Gastrocnemius medialis (tissue), 4 donors: Measurements from ENCODE around the gene CHTF18. TPM values are rescaled to one million over a fixed set of nuclear protein-coding genes. Genes with fewer than 3 reads are reported as not detected.

ENCODE experiments used
- ATAC-seq, 2 donors: fragments of 150-250 bp; one replicate each; pipeline ENCODE4 v1.9.1; 2016
- DNase-seq, 2 donors: peaks; one replicate each; pipeline ENCODE4 v3.0.0-alpha.2; 2019
- H3K27ac ChIP-seq, 4 donors: fragments of 200-600 bp; sonication (generic); 1 replicate in 1 of 4; 2 replicates in 3 of 4; pipeline ENCODE4 v1.5.1; 2016 to 2018; ENCODE audit warnings: mild to moderate bottlenecking in 2 of 4, moderate library complexity in 1 of 4
- H3K27me3 ChIP-seq, 3 donors: fragments of 200-600 bp; sonication (generic) in 2 of 3; 1 replicate in 1 of 3; 2 replicates in 2 of 3; pipeline versions ENCODE4 v1.5.1 to v1.6.0; 2016 to 2019; ENCODE audit warnings: mild to moderate bottlenecking in 1 of 3, moderate library complexity in 1 of 3
- H3K36me3 ChIP-seq, 2 donors: fragments of 200-600 bp; sonication (generic) in 1 of 2; one replicate each; pipeline ENCODE4 v1.5.1; 2017 to 2018
- H3K4me1 ChIP-seq, 2 donors: fragments of 200-600 bp; sonication (generic) in 1 of 2; one replicate each; pipeline ENCODE4 v1.5.1; 2016 to 2017; ENCODE audit warnings: mild to moderate bottlenecking in 2 of 2
- H3K4me3 ChIP-seq, 4 donors: fragments of 200-600 bp; sonication (generic) in 3 of 4; 1 replicate in 1 of 4; 2 replicates in 3 of 4; pipeline ENCODE4 v1.5.1; 2016 to 2019; ENCODE audit warnings: mild to moderate bottlenecking in 2 of 4
- H3K9me3 ChIP-seq, 3 donors: fragments of 200-600 bp; sonication (generic) in 2 of 3; 1 replicate in 1 of 3; 2 replicates in 2 of 3; pipeline ENCODE4 v1.5.1; 2016 to 2019
- CTCF ChIP-seq, 5 experiments: fragments of 450-650 bp in 3 of 5; fragments of 200-600 bp in 2 of 5; sonication (generic) in 2 of 5; IDR thresholded peaks in 4 of 5; conservative IDR thresholded peaks in 1 of 5; 1 replicate in 4 of 5; 2 replicates in 1 of 5; pipeline ENCODE4 v1.5.1; 2016 to 2019; ENCODE audit warnings: antibody characterized with exemption in 5 of 5, mild to moderate bottlenecking in 3 of 5, moderate library complexity in 3 of 5
- POLR2A ChIP-seq, 2 donors: fragments of 450-650 bp; IDR thresholded peaks; one replicate each; pipeline ENCODE4 v1.6.1; 2017; ENCODE audit warnings: antibody characterized with exemption in 2 of 2, mild to moderate bottlenecking in 2 of 2, moderate library complexity in 2 of 2
- in situ Hi-C, 4 donors: fragments of 200-750 bp; cut with MboI; loops; one replicate each; pipeline versions ENCODE4 v1.15.0 to v1.8.0; 2017; ENCODE audit warnings: low sequenced_read_pairs in 4 of 4
- intact Hi-C: fragments of 100-400 bp; cut with DNase I; formaldehyde crosslinking; loops from one replicate; pipeline ENCODE4 v1.15.1; 2023; ENCODE audit warnings: low total_unique reads
- total RNA-seq, 4 donors: library from RNA; depleted of rRNA; stranded (reverse); fragments of >200 nt; gene quantifications; one replicate each; pipeline versions ENCODE4 v1.1.0 to v1.2.3, GENCODE V29; 2016

CHTF18 gene
- total RNA-seq, 4 donors from 2014 or later, result 0.44 to 5.8 (median 3.1) TPM

DNA sequence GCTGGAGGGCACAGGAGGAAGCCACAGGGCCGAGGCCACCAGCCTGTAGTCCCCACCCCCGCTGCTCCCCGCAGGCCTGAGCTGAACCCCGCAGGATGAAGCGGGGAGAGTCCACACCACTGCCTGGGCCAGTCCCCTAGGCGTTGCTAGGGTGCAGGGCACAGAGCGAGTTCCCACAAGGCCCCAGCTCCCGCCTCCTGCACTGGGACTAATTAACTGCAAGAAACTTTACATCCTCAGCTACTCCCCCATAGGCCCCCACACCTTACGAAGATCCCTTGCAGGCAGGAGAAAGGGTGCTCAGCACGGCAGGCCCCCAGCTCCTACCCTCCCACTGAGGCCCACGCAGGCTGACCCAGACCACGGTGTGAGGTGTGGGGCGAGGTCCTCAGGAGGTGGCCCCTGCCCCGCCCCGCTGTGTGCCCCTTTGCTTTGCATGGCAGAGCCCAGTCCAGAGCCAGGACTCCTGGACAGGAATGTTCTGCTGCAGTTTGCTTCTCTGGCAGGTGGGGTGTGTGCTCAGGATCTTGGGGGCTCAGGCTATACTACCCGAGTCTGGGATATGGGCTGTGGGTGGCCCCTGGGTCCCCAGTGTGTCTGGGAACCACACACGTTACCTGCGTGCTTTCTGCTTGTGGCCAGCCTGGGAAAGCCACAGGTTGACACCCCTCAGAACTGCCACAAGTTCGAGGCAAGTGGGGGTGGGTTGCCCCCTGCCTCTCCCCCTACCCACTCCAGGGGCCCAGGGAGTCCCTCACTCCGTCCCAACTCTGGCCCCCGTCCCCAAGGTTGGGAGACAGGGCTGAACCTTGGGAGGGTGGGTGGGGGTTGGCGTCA, 10.9 kb downstream of the CHTF18 start:
- in situ Hi-C loops, result no loop called here
- no peaks in the 10 kb centered on the region for H3K9me3 ChIP-seq
- no peak for ATAC-seq
- H3K27ac ChIP-seq, result no peak overlapping the region
- H3K4me3 ChIP-seq, result no peak overlapping the region
- peaks cover 43 to 70% (median 54%) of the 10 kb centered on the region in 3 donors for H3K27me3 ChIP-seq
- intact Hi-C loops, result no loop called here
- no peak for TF ChIP-seq CTCF (IDR thresholded peaks at IDR 0.05 in 4 of 5, conservative IDR thresholded peaks at IDR 0.05 in 1 of 5)
- no peaks in the 10 kb centered on the region for H3K36me3 ChIP-seq
- no peaks in the 10 kb centered on the region for H3K4me1 ChIP-seq
- no peak for DNase-seq

DNA sequence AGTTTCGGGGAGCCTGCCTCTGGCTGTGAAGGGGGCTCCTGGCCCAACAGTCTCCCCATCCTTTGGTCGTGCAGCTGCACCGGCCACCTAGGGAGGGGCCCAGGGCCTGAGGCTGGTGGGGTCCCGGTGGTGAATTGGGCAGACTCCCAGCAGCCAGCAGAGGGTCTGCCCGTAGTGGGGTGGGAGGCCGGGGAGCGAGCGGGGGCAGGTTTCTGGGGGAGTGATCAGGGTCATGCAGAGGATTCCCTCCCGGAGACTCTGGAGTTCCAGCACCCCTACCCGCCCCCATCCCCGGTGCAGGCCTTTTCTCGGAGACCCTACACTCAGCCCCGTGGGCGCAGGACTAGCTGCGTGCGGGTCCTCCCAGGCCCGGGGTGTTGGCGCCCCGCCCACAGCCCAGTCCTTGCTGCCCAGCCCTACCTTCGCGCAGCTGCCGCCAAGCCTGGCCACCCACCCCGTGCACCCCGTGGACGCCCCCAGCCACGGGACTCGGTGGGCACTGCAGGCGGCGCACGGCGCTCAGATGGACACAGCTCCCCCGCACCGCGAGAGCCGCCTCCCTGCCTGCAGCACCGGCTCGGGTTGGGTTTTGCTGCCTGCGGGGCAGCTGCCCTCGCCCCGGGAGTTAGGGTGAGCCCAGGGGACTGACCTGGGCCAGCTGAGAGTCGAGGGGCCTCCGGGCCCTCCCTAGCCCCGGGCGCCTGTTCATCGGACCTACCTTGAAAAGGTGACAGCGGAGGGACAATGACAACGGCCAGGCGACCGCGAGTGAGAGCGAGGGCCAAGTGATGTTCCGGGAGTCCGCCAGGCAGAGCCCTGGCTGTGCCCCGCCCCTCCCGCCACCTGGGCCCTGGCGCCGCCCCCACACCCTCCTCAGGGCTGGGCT, 11.8 kb downstream of the CHTF18 start, which contains the start of gene GNG13:
Gene GNG13 (minus strand): TSS at position 787 of the 886 bp plus-strand sequence. CDS start 1,657 bp downstream, outside the sequence.
- TF ChIP-seq CTCF (IDR thresholded peaks at IDR 0.05 in 4 of 5, conservative IDR thresholded peaks at IDR 0.05 in 1 of 5), result no peak
- TF ChIP-seq POLR2A (IDR thresholded peaks at IDR 0.05), result no peak
- Histone ChIP-seq H3K27ac (no peak within 1 kb of the TSS), H3K4me3 (no peak within 1 kb of the TSS), H3K9me3 (no peaks in the 10 kb centered on the region), H3K27me3 (peaks cover 46 to 75% (median 59%) of the 10 kb centered on the region in 3 donors), H3K4me1 (no peaks in the 10 kb centered on the region), H3K36me3 (no peaks in the 10 kb centered on the region)
- no peak for DNase-seq
- no peak for ATAC-seq
- intact Hi-C loops (no loop called here), in situ Hi-C loops (loop anchor here in 1 of 4 donors (25.0 kb wide), 1 partner anchor 262 kb away; the partner anchor contains the start of gene SSTR5)

GRCh38 chr16:800834-801511, 12.6 kb downstream of the CHTF18 start:
- DNase-seq, result no peak
- H3K4me3 ChIP-seq, result no peak overlapping the region
- no peak overlapping the region for H3K27ac ChIP-seq
- TF ChIP-seq CTCF (IDR thresholded peaks at IDR 0.05 in 4 of 5, conservative IDR thresholded peaks at IDR 0.05 in 1 of 5) (no peak), POLR2A (IDR thresholded peaks at IDR 0.05) (no peak)
- H3K4me1 ChIP-seq, result no peaks in the 10 kb centered on the region
- intact Hi-C loops, result no loop called here
- in situ Hi-C loops, result loop anchor here in 1 of 4 donors (25.0 kb wide), 1 partner anchor 261 kb away; the partner anchor contains the start of gene SSTR5
- H3K27me3 ChIP-seq, result peaks cover 46 to 80% (median 59%) of the 10 kb centered on the region in 3 donors
- H3K36me3 ChIP-seq, result no peaks in the 10 kb centered on the region
- no peak for ATAC-seq
- no peaks in the 10 kb centered on the region for H3K9me3 ChIP-seq

DNA sequence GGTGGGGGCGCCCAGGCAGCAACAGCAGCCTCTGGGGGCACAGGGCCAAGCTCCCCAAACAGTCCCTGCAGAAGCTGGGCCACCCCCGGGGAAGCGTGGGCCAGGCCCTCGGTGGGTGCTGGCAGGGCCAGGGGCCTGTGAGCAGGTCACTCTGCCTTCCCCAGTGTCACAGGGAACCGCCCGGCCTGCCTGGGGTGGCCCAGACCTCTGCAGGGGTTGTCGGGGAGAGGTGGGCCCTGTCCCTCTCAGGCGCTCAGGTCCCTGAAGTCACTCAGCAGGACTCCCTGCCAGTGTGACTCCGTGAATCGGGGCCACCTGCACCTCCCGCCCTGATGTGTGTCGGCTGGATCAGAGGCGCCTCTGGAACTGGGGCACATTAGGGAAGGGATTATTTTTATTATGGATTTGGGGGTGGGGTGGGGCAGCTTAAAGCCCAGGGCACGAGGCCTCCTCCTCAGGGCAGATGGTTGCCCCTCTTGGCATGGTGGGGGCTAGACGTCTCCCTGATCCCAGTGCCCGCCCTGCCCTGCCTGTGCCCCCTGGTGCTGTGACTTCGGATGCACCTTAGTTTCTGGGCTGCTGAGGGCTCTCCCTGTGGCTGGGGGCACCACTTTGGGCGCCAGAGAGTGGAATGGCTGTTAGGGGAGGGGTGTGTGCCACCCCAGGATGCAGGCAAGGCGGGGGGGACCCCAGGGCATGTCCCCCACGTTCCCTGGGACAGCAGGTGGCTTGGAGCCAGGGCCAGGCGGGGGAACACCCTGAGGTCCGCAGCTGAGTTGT, 13.4 kb downstream of the CHTF18 start:
- TF ChIP-seq POLR2A (IDR thresholded peaks at IDR 0.05) (no peak), CTCF (IDR thresholded peaks at IDR 0.05 in 4 of 5, conservative IDR thresholded peaks at IDR 0.05 in 1 of 5) (no peak)
- H3K9me3 ChIP-seq, result no peaks in the 10 kb centered on the region
- H3K36me3 ChIP-seq, result no peaks in the 10 kb centered on the region
- peaks cover 50 to 83% (median 60%) of the 10 kb centered on the region in 3 donors for H3K27me3 ChIP-seq
- in situ Hi-C loops, result loop anchor here in 1 of 4 donors (25.0 kb wide), 1 partner anchor 261 kb away; the partner anchor contains the start of gene SSTR5
- H3K27ac ChIP-seq, result no peak overlapping the region
- no peak for ATAC-seq
- no peak for DNase-seq
- intact Hi-C loops, result no loop called here
- H3K4me3 ChIP-seq, result no peak overlapping the region
- no peaks in the 10 kb centered on the region for H3K4me1 ChIP-seq
